GM18499 (cell line): Measurements from ENCODE around the gene SLC35F6.
"Not testable (repeated sequence)": the region's sequence is repeated elsewhere in the genome, so short reads cannot be mapped to it uniquely, and the experiment has no call there.

ENCODE experiments used
- ATAC-seq: cut with Tn5 transposase; IDR thresholded peaks from one replicate; pipeline ENCODE4 v1.9.1; 2021; ENCODE audit warnings: moderate number of reproducible peaks; ENCODE audit not compliant: insufficient read depth, unreplicated experiment

Gene SLC35F6

GRCh38 chr2:26729311-26729710 lies 34.8 kb upstream of the SLC35F6 start:
- no peak for ATAC-seq

- no peak for ATAC-seq
Measured at GRCh38 chr2:26730549-26731344, 33.3 kb upstream of the SLC35F6 start.

GRCh38 chr2:26731714-26732113 lies 32.4 kb upstream of the SLC35F6 start:
- no peak for ATAC-seq

GRCh38 chr2:26732446-26732845 lies 31.6 kb upstream of the SLC35F6 start:
- no peak for ATAC-seq

- ATAC-seq = no peak
Measured at GRCh38 chr2:26733413-26733812, 30.7 kb upstream of the SLC35F6 start.

- no peak for ATAC-seq
Measured at GRCh38 chr2:26735097-26735496, 29.0 kb upstream of the SLC35F6 start.

GRCh38 chr2:26735883-26736588 lies 28.0 kb upstream of the SLC35F6 start:
- no peak for ATAC-seq

- ATAC-seq = no peak
Measured at GRCh38 chr2:26737221-26737620, 26.9 kb upstream of the SLC35F6 start.

GRCh38 chr2:26738481-26738880 lies 25.6 kb upstream of the SLC35F6 start:
- no peak for ATAC-seq

GRCh38 chr2:26739514-26739913 lies 24.6 kb upstream of the SLC35F6 start:
- ATAC-seq = no peak

- ATAC-seq = no peak
Measured at GRCh38 chr2:26740346-26740745, 23.7 kb upstream of the SLC35F6 start.

- no peak for ATAC-seq
Measured at GRCh38 chr2:26740890-26741302, 23.2 kb upstream of the SLC35F6 start.

GRCh38 chr2:26742048-26742770 lies 21.9 kb upstream of the SLC35F6 start:
- no peak for ATAC-seq

- no peak for ATAC-seq
Measured at GRCh38 chr2:26743852-26744251, 20.2 kb upstream of the SLC35F6 start.

GRCh38 chr2:26744953-26745352 lies 19.1 kb upstream of the SLC35F6 start:
- ATAC-seq = no peak

- ATAC-seq = no peak
Measured at GRCh38 chr2:26745609-26746327, 18.3 kb upstream of the SLC35F6 start.

GRCh38 chr2:26746934-26747333 lies 17.1 kb upstream of the SLC35F6 start:
- no peak for ATAC-seq

- not testable (repeated sequence) for ATAC-seq
Measured at GRCh38 chr2:26749787-26750420, 14.2 kb upstream of the SLC35F6 start.

GRCh38 chr2:26750467-26750866 lies 13.6 kb upstream of the SLC35F6 start:
- not testable (repeated sequence) for ATAC-seq

GRCh38 chr2:26752656-26753055 lies 11.4 kb upstream of the SLC35F6 start:
- no peak for ATAC-seq
